ENCODE data around the gene TMEM131L.
A peak's percentile ranks its signal among the peaks of the same experiment; 100 is the strongest.
"Not testable (repeated sequence)": the region's sequence is repeated elsewhere in the genome, so short reads cannot be mapped to it uniquely, and the experiment has no call there.

Gene TMEM131L

DNA sequence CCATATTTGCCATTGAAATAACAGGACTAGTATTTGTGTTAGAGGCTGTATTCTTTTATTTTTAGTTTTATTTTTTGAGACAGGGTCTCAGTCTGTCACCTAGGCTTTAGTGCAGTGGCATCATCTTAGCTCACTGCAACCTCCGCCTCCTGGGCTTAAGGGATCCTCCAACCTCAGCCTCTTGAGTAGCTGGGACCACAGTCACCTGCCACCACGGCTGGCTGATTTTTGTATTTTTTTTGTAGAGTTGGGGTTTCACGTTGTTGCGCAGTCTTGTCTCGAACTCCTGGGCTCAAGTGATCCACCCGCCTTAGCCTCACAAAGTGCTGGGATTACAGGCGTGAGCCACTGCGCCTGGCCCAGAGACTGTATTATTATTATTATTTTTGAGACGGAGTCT, 15.3 kb downstream of the TMEM131L start:
- no peak for DNase-seq

GRCh38 chr4:153483432-153484418, 17.6 kb downstream of the TMEM131L start:
- DNase-seq = no peak

GRCh38 chr4:153485359-153485758, 19.2 kb downstream of the TMEM131L start:
- DNase-seq = no peak

DNA sequence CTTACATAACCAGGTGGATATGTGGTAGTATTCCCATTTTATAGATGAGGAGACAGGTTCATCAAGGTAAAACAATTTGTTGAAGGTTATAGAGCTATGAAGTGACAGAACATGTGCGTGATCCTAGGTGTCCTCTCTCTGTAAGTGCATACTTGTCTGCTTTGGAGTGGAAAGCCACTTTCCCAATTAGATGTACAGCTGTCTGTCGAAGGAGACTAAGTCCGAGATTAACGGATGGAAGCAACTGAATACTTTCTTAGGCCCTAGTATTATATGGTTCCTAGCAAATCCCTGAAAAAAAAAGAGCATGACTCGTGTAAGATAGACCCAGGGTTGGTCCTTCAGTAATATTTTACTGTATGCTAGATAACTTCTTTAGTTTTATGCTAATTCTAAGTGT, 19.7 kb downstream of the TMEM131L start:
- DNase-seq = no peak

GRCh38 chr4:153486281-153487151, 20.4 kb downstream of the TMEM131L start:
- no peak for DNase-seq

DNA sequence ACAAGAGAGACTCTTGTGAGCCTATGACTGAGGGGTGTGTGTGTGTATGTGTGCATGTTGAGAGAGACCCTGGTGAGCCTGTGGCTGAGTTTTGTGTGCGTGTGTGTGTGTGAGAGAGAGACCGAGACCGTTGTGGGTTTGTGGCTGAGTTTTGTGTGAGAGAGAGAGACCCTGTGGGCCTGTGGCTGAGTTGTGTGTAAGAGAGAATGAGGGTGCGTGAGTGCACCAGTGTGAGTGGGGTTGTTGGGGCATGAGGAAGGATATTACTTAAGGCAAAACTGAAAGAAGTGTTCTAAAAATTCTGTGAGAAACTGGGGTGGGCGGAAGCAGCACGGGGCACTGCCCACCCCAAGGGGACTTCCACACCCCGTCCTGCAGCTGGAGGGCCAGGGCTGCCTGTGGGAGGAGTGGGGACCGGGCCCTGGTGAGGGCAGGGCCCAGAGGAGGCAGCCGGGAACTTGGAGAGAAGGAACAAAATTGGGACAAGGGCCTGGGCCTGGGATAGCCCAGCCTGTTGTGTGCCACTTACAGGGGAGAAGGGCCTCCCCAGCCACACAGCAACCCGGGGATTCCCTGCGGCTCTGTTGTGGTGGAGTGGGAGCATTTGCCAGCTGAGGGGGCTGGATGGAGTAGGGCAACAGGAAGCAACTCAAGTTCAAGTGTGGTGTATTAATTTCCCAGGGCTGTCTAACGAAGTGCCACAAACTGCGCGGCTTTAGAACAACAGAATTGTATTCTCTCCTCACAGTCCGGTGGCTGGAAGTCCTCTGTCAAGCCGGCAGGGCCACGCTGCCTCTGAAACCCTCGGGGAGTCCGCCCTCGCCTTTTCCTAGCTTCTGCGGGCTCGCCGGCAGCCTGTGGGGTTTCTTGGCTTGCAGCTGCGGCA, 22.1 kb downstream of the TMEM131L start:
- peak; percentile 75 to 84 for DNase-seq

GRCh38 chr4:153489856-153490558, 23.8 kb downstream of the TMEM131L start:
- DNase-seq = no peak

DNA sequence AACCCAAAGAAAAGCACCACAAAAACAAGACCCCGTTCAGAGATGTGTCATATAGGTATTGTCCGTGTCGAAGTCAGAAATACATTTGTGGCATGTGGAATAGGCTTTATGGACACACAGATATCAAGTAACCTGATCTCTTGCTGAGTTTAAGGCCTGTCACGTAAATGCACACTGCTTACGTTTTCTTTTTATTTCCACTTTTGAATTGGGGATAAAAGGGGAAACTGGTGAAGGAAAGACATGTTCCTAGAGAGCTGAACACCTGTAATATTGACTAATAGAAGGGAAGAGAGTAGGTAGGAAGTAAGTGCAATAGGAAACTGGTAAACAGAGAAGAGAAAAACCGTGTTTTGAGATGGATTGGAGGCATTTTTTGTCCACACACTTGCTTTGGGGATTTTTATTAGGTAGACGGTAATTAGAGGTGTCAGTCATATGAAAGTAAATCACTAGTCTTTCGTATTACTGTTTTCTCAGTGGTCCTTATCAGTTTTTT, 24.9 kb downstream of the TMEM131L start:
- DNase-seq = no peak

GRCh38 chr4:153494562-153494961, 28.4 kb downstream of the TMEM131L start:
- DNase-seq = no peak

GRCh38 chr4:153495480-153496193, 29.5 kb downstream of the TMEM131L start:
- DNase-seq = no peak

GRCh38 chr4:153497091-153497531, 31.0 kb downstream of the TMEM131L start:
- peak in 1 of 2 experiments; percentile 54 for DNase-seq

GRCh38 chr4:153497988-153498967, 32.1 kb downstream of the TMEM131L start:
- no peak for DNase-seq

- DNase-seq = no peak
Measured at GRCh38 chr4:153499005-153499404, 32.8 kb downstream of the TMEM131L start.

DNA sequence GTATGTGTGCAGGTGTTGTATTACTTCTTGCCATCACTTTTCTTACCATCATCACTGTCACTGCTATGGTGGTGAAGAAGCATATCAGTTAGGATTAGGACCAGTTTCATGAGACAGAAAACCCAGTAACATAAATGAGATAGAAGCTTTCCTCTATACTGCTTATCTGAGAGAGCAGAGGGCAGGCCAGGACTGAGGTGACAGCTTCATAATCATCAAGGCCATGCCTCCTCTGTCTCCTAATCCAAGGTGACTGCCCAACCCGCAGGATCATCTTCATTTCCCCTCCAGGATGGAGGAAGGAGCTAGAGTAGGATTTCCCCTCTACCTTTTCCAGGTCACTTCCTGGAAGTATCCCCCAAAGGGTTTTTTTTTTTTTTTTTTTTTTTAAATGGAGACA, 35.4 kb downstream of the TMEM131L start:
- no peak for DNase-seq

DNA sequence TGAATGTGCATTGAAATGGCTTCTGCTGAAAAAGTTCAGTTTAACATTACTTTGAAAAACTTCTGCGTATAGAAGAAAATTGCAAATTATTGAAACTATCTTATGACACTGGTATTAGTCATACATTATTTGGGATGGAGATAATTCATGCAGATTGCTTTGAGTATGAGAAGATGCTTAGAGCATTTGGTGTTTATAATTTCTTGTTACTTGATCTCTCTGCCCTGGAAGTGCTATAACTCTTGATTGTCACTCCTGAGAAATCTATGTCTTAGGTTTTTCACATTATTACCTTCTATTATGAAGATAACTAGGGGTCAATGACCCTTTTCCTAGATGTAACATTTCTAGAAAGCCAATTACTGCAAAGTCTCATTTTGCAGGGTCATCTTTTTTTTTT, 36.4 kb downstream of the TMEM131L start:
- DNase-seq = no peak

GRCh38 chr4:153506341-153507309, 40.5 kb downstream of the TMEM131L start:
- no peak for DNase-seq

- DNase-seq = no peak
Measured at GRCh38 chr4:153507310-153508073, 41.3 kb downstream of the TMEM131L start.

DNA sequence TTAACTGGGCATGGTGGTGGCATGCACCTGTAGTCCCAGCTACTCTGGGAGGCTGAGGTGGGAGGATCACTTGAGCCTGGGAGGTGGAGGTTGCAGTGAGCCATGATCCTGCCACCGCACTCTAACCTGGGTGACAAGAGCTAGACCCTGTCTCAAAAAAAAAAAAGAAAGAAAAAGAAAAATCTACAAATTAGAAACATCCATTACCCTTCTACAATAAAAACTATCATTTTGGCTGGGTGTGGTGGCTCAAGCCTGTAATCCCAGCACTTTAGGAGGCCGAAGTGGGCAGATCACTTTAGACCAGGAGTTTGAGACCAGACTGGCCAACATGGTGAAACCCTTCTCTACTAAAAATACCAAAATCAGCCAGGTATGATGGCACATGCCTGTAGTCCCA, 43.1 kb downstream of the TMEM131L start:
- not testable (repeated sequence) for DNase-seq
